Fibroblast of villous mesenchyme (primary cell): Measurements from ENCODE around the gene GLRX3. TPM values are rescaled to one million over a fixed set of nuclear protein-coding genes. Genes with fewer than 3 reads are reported as not detected.

Experiments used
- DNase-seq: peaks from one replicate; pipeline ENCODE4 v3.0.0-alpha.2; 2010; ENCODE audit warnings: low read depth
- H3K4me3 ChIP-seq: 2 replicates; pipeline ENCODE4 v1.5.1; 2011; ENCODE audit warnings: low read depth, mild to moderate bottlenecking, low read length
- CTCF ChIP-seq: IDR thresholded peaks from 2 replicates; pipeline ENCODE4 v1.5.1; 2012; ENCODE audit warnings: low read depth, mild to moderate bottlenecking, low read length; ENCODE audit not compliant: insufficient read depth
- total RNA-seq: library from RNA; depleted of rRNA; stranded (reverse); fragments of >200 nt; gene quantifications from 2 replicates; pipeline ENCODE4 v1.2.3, GENCODE V29; 2012

The GLRX3 gene
- total RNA-seq, 1 donor, result 75.6 TPM

GRCh38 chr10:130189608-130190054, 53.4 kb downstream of the GLRX3 start:
- H3K4me3 ChIP-seq, result no peak overlapping the region
- TF ChIP-seq CTCF, result no peak
- DNase-seq, result no peak

- peak; percentile 86 for DNase-seq
- peak; percentile 95 for TF ChIP-seq CTCF
- H3K4me3 ChIP-seq, result peak overlapping the region; percentile 64
These were observed 54.0 kb downstream of the GLRX3 start for GRCh38 chr10:130190055-130190736.

- H3K4me3 ChIP-seq, result peak overlapping the region; percentile 64
- DNase-seq, result no peak
- no peak for TF ChIP-seq CTCF
These were observed 54.5 kb downstream of the GLRX3 start for GRCh38 chr10:130190737-130191115.

- no peak for TF ChIP-seq CTCF
- no peak for DNase-seq
These were observed 55.2 kb downstream of the GLRX3 start for GRCh38 chr10:130191380-130191779.

GRCh38 chr10:130192276-130192848, 56.2 kb downstream of the GLRX3 start:
- H3K4me3 ChIP-seq, result no peak overlapping the region
- DNase-seq, result no peak
- no peak for TF ChIP-seq CTCF

More at GRCh38 chr10:130191380-130191779, 55.2 kb downstream of the GLRX3 start:
- H3K4me3 ChIP-seq, result no peak overlapping the region

- no peak for DNase-seq
- no peak for TF ChIP-seq CTCF
- H3K4me3 ChIP-seq, result no peak overlapping the region
These were observed 56.8 kb downstream of the GLRX3 start for GRCh38 chr10:130193033-130193432.
